Prostate gland (tissue), 2 donors: ENCODE data around the gene SMCP.

Source experiments
- CTCF ChIP-seq, 4 experiments: fragments of 200-600 bp in 2 of 4; fragments of 450-650 bp in 2 of 4; sonication (generic) in 2 of 4; IDR thresholded peaks; 1 replicate in 3 of 4; 2 replicates in 1 of 4; pipeline ENCODE4 v1.5.1; 2016 to 2019; ENCODE audit warnings: antibody characterized with exemption in 4 of 4, mild to moderate bottlenecking in 2 of 4, moderate library complexity in 2 of 4
- POLR2A ChIP-seq: fragments of 450-650 bp; IDR thresholded peaks from one replicate; pipeline ENCODE4 v1.6.1; 2016; ENCODE audit warnings: antibody characterized with exemption, mild to moderate bottlenecking

DNA sequence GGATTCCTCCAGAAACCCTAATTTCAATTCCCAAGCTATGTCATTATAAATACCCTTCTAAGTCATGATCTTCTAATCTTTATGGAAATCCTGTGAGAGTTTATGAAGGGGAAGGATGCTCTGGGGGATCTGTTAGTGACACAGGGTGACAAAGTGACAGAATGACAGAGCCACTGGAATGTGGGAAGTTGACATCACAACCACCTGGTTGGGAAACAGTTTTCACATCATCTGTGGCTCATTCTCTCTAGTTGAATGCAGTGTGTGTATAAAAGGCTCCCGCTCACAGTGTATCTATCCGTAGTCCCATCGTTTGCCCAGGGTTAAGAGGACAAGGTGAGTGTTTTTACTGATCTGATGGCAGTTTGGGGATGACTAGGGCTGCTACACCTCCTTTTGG, 18.4 kb upstream of the SMCP start, which contains the start of gene LCE7A:
- no peak for TF ChIP-seq CTCF (IDR thresholded peaks at IDR 0.05)
- no peak for TF ChIP-seq POLR2A
